ENCODE data around the gene DDX41. TPM values are rescaled to one million over a fixed set of nuclear protein-coding genes. Genes with fewer than 3 reads are reported as not detected.

DDX41 gene
- total and polyA plus RNA-seq, 2 of the 13 experiments (the other 11 are each of a cell fraction or from before 2014, with no cell fraction given) = 62.8 to 105 TPM

- TF ChIP-seq SIN3A (IDR thresholded peaks at IDR 0.05; ENCODE audit: borderline replicate concordance, low read depth, low read length) (peak; percentile 49; the same call in 1 of the 2 replicates), ZGPAT (CRISPR knock-in tag; IDR thresholded peaks at IDR 0.05) (peak; percentile 51), ZNF749 (CRISPR knock-in tag; IDR thresholded peaks at IDR 0.05; ENCODE audit: borderline replicate concordance) (no peak; the same call in 1 of the 2 replicates), ZBTB43 (CRISPR knock-in tag; conservative IDR thresholded peaks at IDR 0.05) (no peak), ZNF607 (CRISPR knock-in tag; IDR thresholded peaks at IDR 0.05; ENCODE audit: borderline replicate concordance) (peak; percentile 66; the same call in 1 of the 2 replicates), ZNF639 (CRISPR knock-in tag; conservative IDR thresholded peaks at IDR 0.05) (0 out of 2 replicates have a peak, but pooled peaks have one; percentile 46), TFDP1 (CRISPR knock-in tag; IDR thresholded peaks at IDR 0.05; ENCODE audit: borderline replicate concordance) (peak; percentile 10; the same call in 1 of the 2 replicates), E2F1 (CRISPR knock-in tag; IDR thresholded peaks at IDR 0.05) (0 out of 2 replicates have a peak, but pooled peaks have one; percentile 43), KLF12 (CRISPR knock-in tag; IDR thresholded peaks at IDR 0.05; ENCODE audit: borderline replicate concordance) (no peak; the same call in 1 of the 2 replicates), NCOA2 (CRISPR knock-in tag; IDR thresholded peaks at IDR 0.05) (0 out of 2 replicates have a peak, but pooled peaks have one; percentile 19), SALL1 (CRISPR knock-in tag; IDR thresholded peaks at IDR 0.05) (peak; percentile 51; the same call in 1 of the 2 replicates), ZMAT5 (CRISPR knock-in tag; IDR thresholded peaks at IDR 0.05; ENCODE audit: borderline replicate concordance, low read depth) (no peak), ZEB1 (IDR thresholded peaks at IDR 0.05; ENCODE audit: insufficient replicate concordance, low read depth) (peak; percentile 29), MED1 (CRISPR knock-in tag; IDR thresholded peaks at IDR 0.05) (peak; percentile 34; the same call in 1 of the 2 replicates), FOXK2 (IDR thresholded peaks at IDR 0.05) (no peak), DRAP1 (CRISPR knock-in tag; IDR thresholded peaks at IDR 0.05) (peak; percentile 100), ZNF317 (CRISPR knock-in tag; IDR thresholded peaks at IDR 0.05) (no peak), ARID2 (CRISPR knock-in tag; IDR thresholded peaks at IDR 0.05; ENCODE audit: borderline replicate concordance) (no peak), HNF1B (CRISPR knock-in tag; IDR thresholded peaks at IDR 0.05) (peak; percentile 75)
Measured at GRCh38 chr5:177497292-177498012, 19.3 kb downstream of the DDX41 start, which contains the start of gene PDLIM7 (continued).

Measured in HepG2 (cell line).